HG02885 (cell line): ENCODE measurements around the gene AKAP10.
A peak's percentile ranks its signal among the peaks of the same experiment; 100 is the strongest.
"Not testable (repeated sequence)": the region's sequence is repeated elsewhere in the genome, so short reads cannot be mapped to it uniquely, and the experiment has no call there.

ENCODE experiments used
- ATAC-seq: cut with Tn5 transposase; IDR thresholded peaks from one replicate; pipeline ENCODE4 v1.9.1; 2021; ENCODE audit warnings: mild to moderate bottlenecking; ENCODE audit not compliant: unreplicated experiment, poor library complexity

AKAP10 gene

GRCh38 chr17:19977293-19978208 is at the start of gene AKAP10:
AKAP10 (minus strand) TSS chr17:19977828; CDS start chr17:19977679, 149 bp downstream.
- peak; percentile 85 for ATAC-seq

GRCh38 chr17:20026960-20027359 is 49.3 kb upstream of the AKAP10 start:
- no peak for ATAC-seq

- no peak for ATAC-seq
These were observed 45.1 kb upstream of the AKAP10 start for GRCh38 chr17:20022701-20023100.

- ATAC-seq = not testable (repeated sequence)
These were observed 38.9 kb upstream of the AKAP10 start for GRCh38 chr17:20016475-20016992.

GRCh38 chr17:20012017-20012536 is 34.4 kb upstream of the AKAP10 start:
- no peak for ATAC-seq

GRCh38 chr17:20010936-20011335 is 33.3 kb upstream of the AKAP10 start:
- ATAC-seq = no peak

GRCh38 chr17:20010099-20010863 is 32.7 kb upstream of the AKAP10 start:
- ATAC-seq = no peak

- ATAC-seq = peak; percentile 92
These were observed 31.9 kb upstream of the AKAP10 start, which contains the start of gene SPECC1 for GRCh38 chr17:20009302-20010098. SPECC1 (plus strand) TSS chr17:20009359; CDS start chr17:20096652, 87,293 bp downstream.

GRCh38 chr17:20009052-20009301 is 31.3 kb upstream of the AKAP10 start:
- ATAC-seq = no peak

GRCh38 chr17:20008242-20009051 is 30.8 kb upstream of the AKAP10 start:
- ATAC-seq = peak; percentile 18

GRCh38 chr17:19996502-19996901 is 18.9 kb upstream of the AKAP10 start:
- ATAC-seq = no peak

GRCh38 chr17:19996086-19996485 is 18.5 kb upstream of the AKAP10 start:
- no peak for ATAC-seq

GRCh38 chr17:19992803-19993713 is 15.4 kb upstream of the AKAP10 start:
- ATAC-seq = peak; percentile 80

GRCh38 chr17:19991252-19991885 is 13.7 kb upstream of the AKAP10 start:
- no peak for ATAC-seq

GRCh38 chr17:19987897-19988296 is 10.3 kb upstream of the AKAP10 start:
- ATAC-seq = no peak

GRCh38 chr17:19986941-19987861 is 9.6 kb upstream of the AKAP10 start:
- no peak for ATAC-seq
